Measurements from ENCODE around the gene GCNT2. TPM values are rescaled to one million over a fixed set of nuclear protein-coding genes. Genes with fewer than 3 reads are reported as not detected.

Gene GCNT2
- total RNA-seq, 2 experiments from 2014 or later = 4.8 to 6.9 TPM

GRCh38 chr6:10586302-10586701 lies 65.2 kb downstream of the GCNT2 start:
- peaks cover 30% of the 10 kb centered on the region for H3K4me1 Mint-ChIP-seq (ENCODE audit: low read depth)
- no peak overlapping the region for H3K4me3 Mint-ChIP-seq
- CTCF ChIA-PET = interaction anchor here (0.6 kb wide), 1 partner anchor 151 kb away, joined by 3 read pairs; no protein-coding TSS in a partner anchor
- DNase-seq (no peak), ATAC-seq (no peak)
- no peaks in the 10 kb centered on the region for H3K27me3 Mint-ChIP-seq (ENCODE audit: low read depth)
- H3K9me3 Mint-ChIP-seq (ENCODE audit: insufficient read depth) = no peaks in the 10 kb centered on the region
- POLR2A ChIA-PET = no interaction called here
- H3K36me3 Mint-ChIP-seq (ENCODE audit: low read depth) = no peaks in the 10 kb centered on the region
- H3K27ac Mint-ChIP-seq = no peak overlapping the region

GRCh38 chr6:10587656-10588406 lies 66.7 kb downstream of the GCNT2 start:
- Mint-ChIP-seq H3K9me3 (ENCODE audit: insufficient read depth) (no peaks in the 10 kb centered on the region), H3K27ac (no peak overlapping the region), H3K4me3 (no peak overlapping the region), H3K4me1 (ENCODE audit: low read depth) (peaks cover 27% of the 10 kb centered on the region), H3K27me3 (ENCODE audit: low read depth) (no peaks in the 10 kb centered on the region), H3K36me3 (ENCODE audit: low read depth) (no peaks in the 10 kb centered on the region)
- ChIA-PET POLR2A (no interaction called here), CTCF (no interaction called here)
- ATAC-seq = peak; percentile 55
- peak; percentile 56 for DNase-seq

GRCh38 chr6:10588562-10589428 lies 67.6 kb downstream of the GCNT2 start:
- Mint-ChIP-seq H3K9me3 (ENCODE audit: insufficient read depth) (no peaks in the 10 kb centered on the region), H3K27ac (no peak overlapping the region), H3K4me1 (ENCODE audit: low read depth) (peaks cover 17% of the 10 kb centered on the region), H3K36me3 (ENCODE audit: low read depth) (no peaks in the 10 kb centered on the region), H3K4me3 (no peak overlapping the region), H3K27me3 (ENCODE audit: low read depth) (no peaks in the 10 kb centered on the region)
- POLR2A ChIA-PET = no interaction called here
- ATAC-seq = no peak
- no peak for DNase-seq
- CTCF ChIA-PET = no interaction called here

GRCh38 chr6:10589429-10589727 lies 68.2 kb downstream of the GCNT2 start:
- H3K4me3 Mint-ChIP-seq = no peak overlapping the region
- no peak overlapping the region for H3K27ac Mint-ChIP-seq
- no peaks in the 10 kb centered on the region for H3K27me3 Mint-ChIP-seq (ENCODE audit: low read depth)
- CTCF ChIA-PET = no interaction called here
- POLR2A ChIA-PET = no interaction called here
- no peaks in the 10 kb centered on the region for H3K36me3 Mint-ChIP-seq (ENCODE audit: low read depth)
- peaks cover 11% of the 10 kb centered on the region for H3K4me1 Mint-ChIP-seq (ENCODE audit: low read depth)
- no peak for ATAC-seq
- no peak for DNase-seq
- no peaks in the 10 kb centered on the region for H3K9me3 Mint-ChIP-seq (ENCODE audit: insufficient read depth)

GRCh38 chr6:10589983-10590382 lies 68.8 kb downstream of the GCNT2 start:
- ChIA-PET CTCF (no interaction called here), POLR2A (no interaction called here)
- Mint-ChIP-seq H3K36me3 (ENCODE audit: low read depth) (no peaks in the 10 kb centered on the region), H3K9me3 (ENCODE audit: insufficient read depth) (no peaks in the 10 kb centered on the region), H3K27me3 (ENCODE audit: low read depth) (no peaks in the 10 kb centered on the region), H3K27ac (no peak overlapping the region), H3K4me3 (no peak overlapping the region), H3K4me1 (ENCODE audit: low read depth) (peaks cover 6% of the 10 kb centered on the region)
- DNase-seq = no peak
- ATAC-seq = no peak

GRCh38 chr6:10591422-10592160 lies 70.4 kb downstream of the GCNT2 start:
- H3K27ac Mint-ChIP-seq = no peak overlapping the region
- CTCF ChIA-PET = no interaction called here
- POLR2A ChIA-PET = no interaction called here
- no peaks in the 10 kb centered on the region for H3K27me3 Mint-ChIP-seq (ENCODE audit: low read depth)
- no peak overlapping the region for H3K4me3 Mint-ChIP-seq
- ATAC-seq = no peak
- no peaks in the 10 kb centered on the region for H3K9me3 Mint-ChIP-seq (ENCODE audit: insufficient read depth)
- no peaks in the 10 kb centered on the region for H3K36me3 Mint-ChIP-seq (ENCODE audit: low read depth)
- DNase-seq = no peak
- no peaks in the 10 kb centered on the region for H3K4me1 Mint-ChIP-seq (ENCODE audit: low read depth)

GRCh38 chr6:10595731-10596664 lies 74.8 kb downstream of the GCNT2 start:
- Mint-ChIP-seq H3K9me3 (ENCODE audit: insufficient read depth) (no peaks in the 10 kb centered on the region), H3K27ac (no peak overlapping the region), H3K4me3 (no peak overlapping the region), H3K4me1 (ENCODE audit: low read depth) (no peaks in the 10 kb centered on the region), H3K36me3 (ENCODE audit: low read depth) (no peaks in the 10 kb centered on the region), H3K27me3 (ENCODE audit: low read depth) (no peaks in the 10 kb centered on the region)
- POLR2A ChIA-PET = no interaction called here
- no peak for ATAC-seq
- CTCF ChIA-PET = no interaction called here
- DNase-seq = no peak

- no peaks in the 10 kb centered on the region for H3K36me3 Mint-ChIP-seq (ENCODE audit: low read depth)
- CTCF ChIA-PET = interaction anchor here (1.6 kb wide), 1 partner anchor 14 kb away, joined by 3 read pairs; no protein-coding TSS in a partner anchor
Observed at GRCh38 chr6:10597499-10598001, 76.4 kb downstream of the GCNT2 start.

GRCh38 chr6:10598084-10598960 lies 77.2 kb downstream of the GCNT2 start:
- Mint-ChIP-seq H3K9me3 (ENCODE audit: insufficient read depth) (no peaks in the 10 kb centered on the region), H3K27me3 (ENCODE audit: low read depth) (no peaks in the 10 kb centered on the region), H3K27ac (no peak overlapping the region), H3K4me3 (no peak overlapping the region), H3K4me1 (ENCODE audit: low read depth) (no peaks in the 10 kb centered on the region), H3K36me3 (ENCODE audit: low read depth) (no peaks in the 10 kb centered on the region)
- POLR2A ChIA-PET = no interaction called here
- DNase-seq (no peak), ATAC-seq (no peak)
- CTCF ChIA-PET = interaction anchor here (1.6 kb wide), 1 partner anchor 15 kb away, joined by 3 read pairs; no protein-coding TSS in a partner anchor

More at GRCh38 chr6:10597499-10598001, 76.4 kb downstream of the GCNT2 start:
- no peak for DNase-seq
- Mint-ChIP-seq H3K4me1 (ENCODE audit: low read depth) (no peaks in the 10 kb centered on the region), H3K27me3 (ENCODE audit: low read depth) (no peaks in the 10 kb centered on the region), H3K27ac (no peak overlapping the region), H3K9me3 (ENCODE audit: insufficient read depth) (no peaks in the 10 kb centered on the region), H3K4me3 (no peak overlapping the region)
- no peak for ATAC-seq
- POLR2A ChIA-PET = no interaction called here

- Mint-ChIP-seq H3K9me3 (ENCODE audit: insufficient read depth) (no peaks in the 10 kb centered on the region), H3K27ac (no peak overlapping the region), H3K4me3 (no peak overlapping the region), H3K36me3 (ENCODE audit: low read depth) (no peaks in the 10 kb centered on the region), H3K27me3 (ENCODE audit: low read depth) (no peaks in the 10 kb centered on the region), H3K4me1 (ENCODE audit: low read depth) (no peaks in the 10 kb centered on the region)
- ChIA-PET POLR2A (no interaction called here), CTCF (no interaction called here)
- DNase-seq (no peak), ATAC-seq (no peak)
Observed at GRCh38 chr6:10599046-10599445, 77.9 kb downstream of the GCNT2 start.

Measured in activated CD8-positive, alpha-beta T cell treated with anti-CD3 and anti-CD28 coated beads, Interleukin-2, amount 10 ng/mL, durations not matched to agents 7 days and 5 days (primary cell).